Measurements from ENCODE around the gene MED16.

MED16 gene

GRCh38 chr19:920051-920864 is 27.3 kb upstream of the MED16 start:
- peak overlapping the region; percentile 59 for H3K4me3 ChIP-seq
- no peak overlapping the region for H3K27ac ChIP-seq
- TF ChIP-seq, protein P1, sequence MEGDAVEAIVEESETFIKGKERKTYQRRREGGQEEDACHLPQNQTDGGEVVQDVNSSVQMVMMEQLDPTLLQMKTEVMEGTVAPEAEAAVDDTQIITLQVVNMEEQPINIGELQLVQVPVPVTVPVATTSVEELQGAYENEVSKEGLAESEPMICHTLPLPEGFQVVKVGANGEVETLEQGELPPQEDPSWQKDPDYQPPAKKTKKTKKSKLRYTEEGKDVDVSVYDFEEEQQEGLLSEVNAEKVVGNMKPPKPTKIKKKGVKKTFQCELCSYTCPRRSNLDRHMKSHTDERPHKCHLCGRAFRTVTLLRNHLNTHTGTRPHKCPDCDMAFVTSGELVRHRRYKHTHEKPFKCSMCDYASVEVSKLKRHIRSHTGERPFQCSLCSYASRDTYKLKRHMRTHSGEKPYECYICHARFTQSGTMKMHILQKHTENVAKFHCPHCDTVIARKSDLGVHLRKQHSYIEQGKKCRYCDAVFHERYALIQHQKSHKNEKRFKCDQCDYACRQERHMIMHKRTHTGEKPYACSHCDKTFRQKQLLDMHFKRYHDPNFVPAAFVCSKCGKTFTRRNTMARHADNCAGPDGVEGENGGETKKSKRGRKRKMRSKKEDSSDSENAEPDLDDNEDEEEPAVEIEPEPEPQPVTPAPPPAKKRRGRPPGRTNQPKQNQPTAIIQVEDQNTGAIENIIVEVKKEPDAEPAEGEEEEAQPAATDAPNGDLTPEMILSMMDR (IDR thresholded peaks at IDR 0.05): no peak
- DNase-seq (ENCODE audit: low spot score): no peak

DNA sequence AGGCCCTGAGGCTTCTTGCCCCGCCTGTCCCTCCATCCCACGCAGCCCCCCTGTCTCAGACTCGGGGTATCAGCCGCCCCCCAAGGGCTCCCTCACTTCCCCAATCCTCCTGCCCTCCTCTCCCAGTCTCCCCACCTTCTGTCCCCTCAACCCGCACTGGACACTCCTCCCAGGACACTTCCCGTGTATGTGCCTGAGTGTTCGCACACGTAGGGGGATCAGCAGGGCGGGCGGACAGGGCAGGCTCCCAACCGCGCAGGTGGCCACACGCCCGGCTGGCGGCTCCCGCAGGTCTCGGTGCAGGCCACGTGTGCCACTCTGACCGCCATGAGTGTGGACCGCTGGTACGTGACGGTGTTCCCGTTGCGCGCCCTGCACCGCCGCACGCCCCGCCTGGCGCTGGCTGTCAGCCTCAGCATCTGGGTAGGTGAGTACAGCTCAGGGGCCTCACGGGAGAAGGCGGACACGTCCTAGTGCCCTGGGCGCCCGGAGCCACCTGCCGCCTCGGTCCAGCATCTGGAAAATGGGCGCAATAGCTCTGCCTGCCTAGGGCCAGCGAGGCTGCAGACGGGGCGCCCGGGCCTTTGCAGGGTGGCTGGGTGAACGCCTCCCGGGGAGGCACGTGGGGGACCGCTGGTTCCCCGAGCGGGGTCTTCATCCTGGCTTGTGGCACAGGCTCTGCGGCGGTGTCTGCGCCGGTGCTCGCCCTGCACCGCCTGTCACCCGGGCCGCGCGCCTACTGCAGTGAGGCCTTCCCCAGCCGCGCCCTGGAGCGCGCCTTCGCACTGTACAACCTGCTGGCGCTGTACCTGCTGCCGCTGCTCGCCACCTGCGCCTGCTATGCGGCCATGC is 26.4 kb upstream of the MED16 start:
- no peak for DNase-seq (ENCODE audit: low spot score)
- Histone ChIP-seq H3K27ac (no peak overlapping the region), H3K4me3 (peak overlapping the region; percentile 59)
- TF ChIP-seq, protein P1 (IDR thresholded peaks at IDR 0.05): no peak

- peak overlapping the region; percentile 67 for H3K4me3 ChIP-seq
- TF ChIP-seq, protein P1 (IDR thresholded peaks at IDR 0.05): no peak
- H3K27ac ChIP-seq: no peak overlapping the region
- DNase-seq (ENCODE audit: low spot score): no peak
These were observed 25.7 kb upstream of the MED16 start for GRCh38 chr19:918481-919198.

DNA sequence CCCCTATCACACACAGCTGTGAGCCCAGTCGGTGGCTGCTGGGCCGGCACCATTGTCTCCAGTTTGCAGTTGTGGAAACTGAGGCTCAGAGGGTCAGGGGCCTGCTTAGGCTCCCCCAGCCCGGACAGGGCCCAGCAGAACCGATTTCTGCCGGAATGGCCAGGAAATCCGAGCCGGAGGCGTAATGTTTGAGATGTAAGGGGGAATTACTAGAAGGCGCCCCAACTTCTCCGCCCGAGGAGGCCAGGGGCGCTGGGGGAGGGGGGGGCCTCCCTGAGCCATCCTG is 25.1 kb upstream of the MED16 start:
- Histone ChIP-seq H3K27ac (no peak overlapping the region), H3K4me3 (peak overlapping the region; percentile 67)
- no peak for DNase-seq (ENCODE audit: low spot score)
- TF ChIP-seq, protein P1 (IDR thresholded peaks at IDR 0.05): no peak

DNA sequence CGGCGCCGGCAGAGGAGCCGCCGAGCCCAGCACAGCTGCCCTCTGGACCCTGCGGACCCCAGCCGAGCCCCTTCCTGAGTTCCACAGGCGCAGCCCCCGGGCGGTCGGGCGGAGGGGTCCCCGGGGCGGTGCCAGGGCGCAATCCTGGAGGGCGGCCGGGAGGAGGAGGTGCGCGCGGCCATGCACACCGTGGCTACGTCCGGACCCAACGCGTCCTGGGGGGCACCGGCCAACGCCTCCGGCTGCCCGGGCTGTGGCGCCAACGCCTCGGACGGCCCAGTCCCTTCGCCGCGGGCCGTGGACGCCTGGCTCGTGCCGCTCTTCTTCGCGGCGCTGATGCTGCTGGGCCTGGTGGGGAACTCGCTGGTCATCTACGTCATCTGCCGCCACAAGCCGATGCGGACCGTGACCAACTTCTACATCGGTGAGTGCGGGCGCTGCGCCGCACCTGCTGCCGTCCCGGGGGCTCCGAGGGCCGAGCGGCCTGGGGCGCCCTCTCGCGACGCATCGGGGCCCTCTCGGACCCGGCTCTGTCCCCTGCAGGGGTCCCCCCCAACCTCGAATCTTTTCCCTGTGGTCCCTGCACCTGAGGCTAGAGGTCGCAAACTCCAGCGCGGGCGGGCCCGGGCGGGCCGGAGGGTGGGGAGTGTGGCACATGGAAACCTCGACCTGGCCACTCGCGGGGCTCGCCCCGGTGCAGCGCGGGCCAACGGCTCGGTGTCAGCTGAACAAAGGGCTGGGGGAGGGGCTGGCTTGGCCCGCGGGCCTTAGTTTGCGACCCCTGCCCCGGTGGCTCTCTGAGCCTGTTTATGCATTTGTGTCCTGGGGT is 24.6 kb upstream of the MED16 start, which contains the start of gene KISS1R:
Gene KISS1R (plus strand): TSS at position 11 of the 829 bp plus-strand sequence. CDS start 170 bp downstream, at position 181.
- DNase-seq (ENCODE audit: low spot score): no peak

More for the DNA sequence above, 24.6 kb upstream of the MED16 start, which contains the start of gene KISS1R:
- Histone ChIP-seq H3K27ac (no peak within 1 kb of the TSS), H3K4me3 (peak within 1 kb of the TSS; percentile 67)
- TF ChIP-seq, protein P1 (IDR thresholded peaks at IDR 0.05): no peak
